ENCODE data around the gene C1orf232. TPM values are rescaled to one million over a fixed set of nuclear protein-coding genes. Genes with fewer than 3 reads are reported as not detected.

The C1orf232 gene
- total RNA-seq, 2 experiments from 2014 or later = not detected

GRCh38 chr1:26119892-26120608, 48.7 kb downstream of the C1orf232 start:
- CTCF ChIA-PET = interaction anchor here (3.3 kb wide), 1 partner anchor 25 kb away, joined by 13 read pairs; no protein-coding TSS in a partner anchor
- Histone ChIP-seq H3K27ac (ENCODE audit: low read depth in 1 of 2, low read length in 2 of 2) (no peak overlapping the region), H3K27me3 (ENCODE audit: control insufficient read depth in 1 of 2, insufficient read depth in 2 of 2, low read length in 2 of 2) (no peaks in the 10 kb centered on the region), H3K4me1 (ENCODE audit: insufficient read depth, low read length) (no peaks in the 10 kb centered on the region), H3K9me3 (ENCODE audit: control insufficient read depth in 1 of 2, insufficient read depth in 1 of 2, low read length in 2 of 2) (no peaks in the 10 kb centered on the region), H3K36me3 (ENCODE audit: insufficient read depth, low read length) (peaks cover 37% of the 10 kb centered on the region), H3K4me3 (ENCODE audit: low read length) (no peak overlapping the region)
- Mint-ChIP-seq H3K9me3 (no peaks in the 10 kb centered on the region), H3K4me3 (no peak overlapping the region), H3K27ac (peak overlapping the region; percentile 57), H3K36me3 (ENCODE audit: low read depth) (peaks cover 81% of the 10 kb centered on the region), H3K27me3 (no peaks in the 10 kb centered on the region), H3K4me1 (ENCODE audit: low read depth) (peaks cover 31% of the 10 kb centered on the region)
- TF ChIP-seq CTCF (IDR thresholded peaks at IDR 0.05) = no peak
- ATAC-seq (ENCODE audit: poor library complexity) (no peak), DNase-seq (no peak)
- intact Hi-C loops (cut with DNase I, micrococcal nuclease) = loop anchor here in 1 of 2 experiments (10.0 kb wide), 1 partner anchor 875 kb away; the partner anchor contains the start of gene RSRP1
- POLR2A ChIA-PET = no interaction called here

GRCh38 chr1:26114165-26114927, 54.4 kb downstream of the C1orf232 start:
- peaks cover 24% of the 10 kb centered on the region for H3K4me1 ChIP-seq (ENCODE audit: insufficient read depth, low read length)
- no peaks in the 10 kb centered on the region for H3K27me3 Mint-ChIP-seq
- peaks cover 44% of the 10 kb centered on the region for H3K4me1 Mint-ChIP-seq (ENCODE audit: low read depth)
- H3K4me3 Mint-ChIP-seq = peak overlapping the region; percentile 73
- DNase-seq (no peak), ATAC-seq (ENCODE audit: poor library complexity) (no peak)
- no peaks in the 10 kb centered on the region for H3K9me3 ChIP-seq (ENCODE audit: control insufficient read depth in 1 of 2, insufficient read depth in 1 of 2, low read length in 2 of 2)
- no peaks in the 10 kb centered on the region for H3K9me3 Mint-ChIP-seq
- ChIA-PET CTCF (interaction anchor here (3.5 kb wide), 1 partner anchor 31 kb away, joined by 18 read pairs; no protein-coding TSS in a partner anchor), POLR2A (interaction anchor here (1.1 to 3.8 kb wide), 4 partner anchors 9 to 31 kb away, joined by 4 to 67 read pairs (median 9); no protein-coding TSS in a partner anchor)
- no peak overlapping the region for H3K27ac ChIP-seq (ENCODE audit: low read depth in 1 of 2, low read length in 2 of 2)
- H3K4me3 ChIP-seq (ENCODE audit: low read length) = no peak overlapping the region
- H3K27ac Mint-ChIP-seq = no peak overlapping the region
- no peaks in the 10 kb centered on the region for H3K27me3 ChIP-seq (ENCODE audit: control insufficient read depth in 1 of 2, insufficient read depth in 2 of 2, low read length in 2 of 2)
- peaks cover 38% of the 10 kb centered on the region for H3K36me3 ChIP-seq (ENCODE audit: insufficient read depth, low read length)
- peaks cover 60% of the 10 kb centered on the region for H3K36me3 Mint-ChIP-seq (ENCODE audit: low read depth)
- intact Hi-C loops (cut with DNase I, micrococcal nuclease) = loop anchor here in 1 of 2 experiments (5.0 to 10.0 kb wide), 4 partner anchors 77 to 870 kb away; partner anchors contain the start of genes RSRP1 and STMN1
- no peak for TF ChIP-seq CTCF (IDR thresholded peaks at IDR 0.05)

Other genes starting within 250 kb of the C1orf232 start
- 1 to 10 TPM; 7.9 to 8.1 TPM for gene PAFAH2, start 170.9 kb downstream of the C1orf232 start, total RNA-seq
- not detected for gene EXTL1, start 147.2 kb downstream of the C1orf232 start, total RNA-seq
- not detected for gene SLC30A2, start 122.8 kb downstream of the C1orf232 start, total RNA-seq
- not detected for gene TRIM63, start 101.3 kb downstream of the C1orf232 start, total RNA-seq
- gene PDIK1L, start 57.1 kb downstream of the C1orf232 start, total RNA-seq = 1 to 10 TPM; 9.5 to 9.9 TPM
- not detected for gene FAM110D, start 9.9 kb downstream of the C1orf232 start, total RNA-seq
- 1 to 10 TPM; 5.0 to 6.6 TPM for gene ZNF593, start 945 bp upstream of the C1orf232 start, total RNA-seq
- gene ZNF593OS, start 2.9 kb upstream of the C1orf232 start, total RNA-seq = not detected
- 1 to 10 TPM; 2.3 to 3.6 TPM for gene CNKSR1, start 8.5 kb upstream of the C1orf232 start, total RNA-seq
- gene CATSPER4, start 21.6 kb upstream of the C1orf232 start, total RNA-seq = not detected
- gene CEP85, start 65.2 kb upstream of the C1orf232 start, total RNA-seq = 1 to 10 TPM; 7.6 to 8.4 TPM
- 100 to 1,000 TPM; 178 to 193 TPM for gene SH3BGRL3, start 111.1 kb upstream of the C1orf232 start, total RNA-seq
- 10 to 100 TPM; 39.3 to 42.3 TPM for gene UBXN11, start 137.7 kb upstream of the C1orf232 start, total RNA-seq
- gene CD52, start 149.0 kb upstream of the C1orf232 start, total RNA-seq = 100 to 1,000 TPM; 582 to 608 TPM
- gene CRYBG2, start 185.2 kb upstream of the C1orf232 start, total RNA-seq = 1 to 10 TPM; 1.3 to 1.4 TPM
- gene ZNF683, start 203.8 kb upstream of the C1orf232 start, total RNA-seq = under 1 TPM in 1 of 2 experiments, not detected in 1; 0.41 TPM
- not detected for gene LIN28A, start 241.9 kb upstream of the C1orf232 start, total RNA-seq